Measurements from ENCODE around the gene CCR3. TPM values are rescaled to one million over a fixed set of nuclear protein-coding genes. Genes with fewer than 3 reads are reported as not detected.

The CCR3 gene
- total RNA-seq, 2 donors from 2014 or later: not detected

DNA sequence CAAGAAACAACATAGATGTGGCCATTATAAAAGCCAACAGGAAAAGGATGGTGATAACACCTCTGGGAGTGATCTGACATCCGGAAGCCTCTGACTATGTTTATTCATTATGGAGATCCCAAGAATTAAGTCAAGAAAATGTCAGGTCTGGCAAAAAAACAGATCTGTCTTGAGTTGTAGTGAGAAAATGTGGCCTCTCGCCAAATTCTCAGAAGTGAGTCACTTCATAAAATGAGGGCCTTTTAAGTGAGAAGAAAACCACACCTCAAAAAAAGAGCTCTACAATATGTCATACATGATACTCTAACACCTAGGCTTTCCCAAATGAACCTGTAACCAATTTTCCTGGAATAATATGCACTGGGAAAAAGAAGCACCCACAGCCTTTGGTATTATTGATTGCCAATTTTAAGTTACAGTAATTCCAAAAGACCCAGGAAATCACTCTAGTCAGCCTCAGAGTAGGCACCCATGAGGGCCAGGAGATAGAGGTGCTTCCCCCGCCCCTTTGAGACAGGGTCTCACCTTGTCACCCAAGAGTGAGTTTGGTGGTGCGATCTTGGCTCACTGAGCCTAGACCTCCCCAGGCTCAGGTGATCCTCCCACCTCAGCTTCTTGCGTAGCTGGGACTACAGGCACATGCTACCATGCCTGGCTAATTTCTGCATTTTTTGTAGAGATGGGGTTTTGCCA lies 38.0 kb downstream of the CCR3 start:
- H3K36me3 ChIP-seq: no peaks in the 10 kb centered on the region
- intact Hi-C loops (cut with DNase I): no loop called here
- H3K27me3 ChIP-seq (replicated peaks; ENCODE audit: insufficient read depth): no peaks in the 10 kb centered on the region
- H3K9me3 ChIP-seq: no peaks in the 10 kb centered on the region
- no peak overlapping the region for H3K4me3 ChIP-seq
- TF ChIP-seq POLR2AphosphoS5 (IDR thresholded peaks at IDR 0.05) (no peak), POLR2A (IDR thresholded peaks at IDR 0.05) (no peak)
- TF ChIP-seq, protein P1, sequence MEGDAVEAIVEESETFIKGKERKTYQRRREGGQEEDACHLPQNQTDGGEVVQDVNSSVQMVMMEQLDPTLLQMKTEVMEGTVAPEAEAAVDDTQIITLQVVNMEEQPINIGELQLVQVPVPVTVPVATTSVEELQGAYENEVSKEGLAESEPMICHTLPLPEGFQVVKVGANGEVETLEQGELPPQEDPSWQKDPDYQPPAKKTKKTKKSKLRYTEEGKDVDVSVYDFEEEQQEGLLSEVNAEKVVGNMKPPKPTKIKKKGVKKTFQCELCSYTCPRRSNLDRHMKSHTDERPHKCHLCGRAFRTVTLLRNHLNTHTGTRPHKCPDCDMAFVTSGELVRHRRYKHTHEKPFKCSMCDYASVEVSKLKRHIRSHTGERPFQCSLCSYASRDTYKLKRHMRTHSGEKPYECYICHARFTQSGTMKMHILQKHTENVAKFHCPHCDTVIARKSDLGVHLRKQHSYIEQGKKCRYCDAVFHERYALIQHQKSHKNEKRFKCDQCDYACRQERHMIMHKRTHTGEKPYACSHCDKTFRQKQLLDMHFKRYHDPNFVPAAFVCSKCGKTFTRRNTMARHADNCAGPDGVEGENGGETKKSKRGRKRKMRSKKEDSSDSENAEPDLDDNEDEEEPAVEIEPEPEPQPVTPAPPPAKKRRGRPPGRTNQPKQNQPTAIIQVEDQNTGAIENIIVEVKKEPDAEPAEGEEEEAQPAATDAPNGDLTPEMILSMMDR (IDR thresholded peaks at IDR 0.05): no peak
- H3K27ac ChIP-seq: no peak overlapping the region
- DNase-seq (ENCODE audit: low spot score): no peak
- 91% methylated on average over 5 of the region's 5 CpGs for WGBS
- no peaks in the 10 kb centered on the region for H3K4me1 ChIP-seq (replicated peaks)

DNA sequence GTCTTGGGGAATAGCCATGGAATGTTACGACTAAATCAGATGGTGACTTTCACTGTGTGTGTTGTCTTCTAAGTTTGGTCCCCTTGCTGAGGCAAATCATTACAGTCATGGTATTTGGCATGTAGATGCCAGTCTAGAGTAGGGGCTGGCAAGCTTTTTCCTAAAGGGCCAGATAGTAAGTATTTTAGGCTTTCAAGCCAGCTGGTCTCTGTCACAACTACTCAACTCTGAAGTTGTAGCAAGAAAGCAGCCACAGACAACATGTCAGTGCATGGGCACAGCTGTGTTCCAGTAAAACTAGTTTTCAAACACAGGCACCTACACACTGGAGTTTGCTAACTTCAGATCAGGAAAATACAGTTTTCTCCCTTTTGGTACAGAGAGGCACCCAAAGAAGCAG lies 39.3 kb downstream of the CCR3 start:
- TF ChIP-seq, protein P1 (IDR thresholded peaks at IDR 0.05): no peak
- Histone ChIP-seq H3K4me1 (replicated peaks) (no peaks in the 10 kb centered on the region), H3K27me3 (replicated peaks; ENCODE audit: insufficient read depth) (no peaks in the 10 kb centered on the region), H3K36me3 (no peaks in the 10 kb centered on the region), H3K9me3 (no peaks in the 10 kb centered on the region), H3K4me3 (no peak overlapping the region), H3K27ac (no peak overlapping the region)
- intact Hi-C loops (cut with DNase I): no loop called here
- no peak for DNase-seq (ENCODE audit: low spot score)
- 61% methylated on average over 1 of the region's 1 CpG for WGBS

DNA sequence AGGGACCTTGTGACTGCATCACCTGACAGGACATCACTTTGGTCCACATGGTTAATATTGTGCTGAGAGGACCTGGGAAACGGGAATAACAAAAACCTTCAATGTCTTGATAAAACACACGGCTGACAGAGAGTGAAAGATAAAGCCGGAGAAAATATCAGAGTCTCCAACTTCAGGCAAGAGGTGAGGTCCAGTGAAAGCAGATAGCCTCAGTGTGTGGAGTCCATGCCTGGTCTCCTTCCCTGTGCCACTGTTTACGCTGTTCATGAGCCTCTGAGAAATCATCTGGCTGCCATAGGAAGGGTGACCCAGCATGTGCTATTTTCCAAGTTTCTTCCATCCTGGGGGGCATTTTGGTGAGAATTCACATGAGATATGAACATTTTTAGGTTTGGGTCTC lies 39.8 kb downstream of the CCR3 start:
- H3K9me3 ChIP-seq: no peaks in the 10 kb centered on the region
- H3K36me3 ChIP-seq: no peaks in the 10 kb centered on the region
- TF ChIP-seq, protein P1 (IDR thresholded peaks at IDR 0.05): no peak
- TF ChIP-seq POLR2A (IDR thresholded peaks at IDR 0.05): no peak
- no peak for TF ChIP-seq POLR2AphosphoS5 (IDR thresholded peaks at IDR 0.05)
- DNase-seq (ENCODE audit: low spot score): no peak
- H3K4me3 ChIP-seq: no peak overlapping the region
- intact Hi-C loops (cut with DNase I): no loop called here
- WGBS: 50% methylated on average over 4 of the region's 4 CpGs
- H3K4me1 ChIP-seq (replicated peaks): no peaks in the 10 kb centered on the region
- H3K27ac ChIP-seq: no peak overlapping the region
- no peaks in the 10 kb centered on the region for H3K27me3 ChIP-seq (replicated peaks; ENCODE audit: insufficient read depth)

DNA sequence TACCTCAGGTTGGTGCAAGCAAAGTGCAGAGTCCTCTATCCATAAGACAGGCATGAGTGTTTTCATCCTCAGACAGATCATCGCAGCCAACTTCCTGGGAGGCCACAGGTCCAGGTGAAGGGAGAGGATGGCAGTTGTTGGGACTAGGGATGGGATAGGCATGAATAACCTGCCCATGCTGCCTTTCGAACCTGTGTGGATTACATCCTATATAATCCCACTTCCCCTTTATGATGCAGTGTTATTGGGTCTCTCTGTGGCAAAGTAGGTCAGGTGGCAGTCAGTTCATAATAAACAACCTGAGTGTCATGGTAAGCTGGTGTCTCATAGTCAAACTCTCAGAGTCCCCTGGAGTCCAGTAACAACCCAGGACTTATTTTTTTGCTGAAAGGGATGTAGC lies 40.4 kb downstream of the CCR3 start:
- H3K9me3 ChIP-seq: no peaks in the 10 kb centered on the region
- no peaks in the 10 kb centered on the region for H3K27me3 ChIP-seq (replicated peaks; ENCODE audit: insufficient read depth)
- H3K4me1 ChIP-seq (replicated peaks): no peaks in the 10 kb centered on the region
- intact Hi-C loops (cut with DNase I): no loop called here
- WGBS: 84% methylated on average over 2 of the region's 2 CpGs
- no peaks in the 10 kb centered on the region for H3K36me3 ChIP-seq
- DNase-seq (ENCODE audit: low spot score): no peak
- TF ChIP-seq POLR2A (IDR thresholded peaks at IDR 0.05) (no peak), POLR2AphosphoS5 (IDR thresholded peaks at IDR 0.05) (no peak)
- TF ChIP-seq, protein P1 (IDR thresholded peaks at IDR 0.05): no peak
- H3K27ac ChIP-seq: no peak overlapping the region
- H3K4me3 ChIP-seq: no peak overlapping the region

DNA sequence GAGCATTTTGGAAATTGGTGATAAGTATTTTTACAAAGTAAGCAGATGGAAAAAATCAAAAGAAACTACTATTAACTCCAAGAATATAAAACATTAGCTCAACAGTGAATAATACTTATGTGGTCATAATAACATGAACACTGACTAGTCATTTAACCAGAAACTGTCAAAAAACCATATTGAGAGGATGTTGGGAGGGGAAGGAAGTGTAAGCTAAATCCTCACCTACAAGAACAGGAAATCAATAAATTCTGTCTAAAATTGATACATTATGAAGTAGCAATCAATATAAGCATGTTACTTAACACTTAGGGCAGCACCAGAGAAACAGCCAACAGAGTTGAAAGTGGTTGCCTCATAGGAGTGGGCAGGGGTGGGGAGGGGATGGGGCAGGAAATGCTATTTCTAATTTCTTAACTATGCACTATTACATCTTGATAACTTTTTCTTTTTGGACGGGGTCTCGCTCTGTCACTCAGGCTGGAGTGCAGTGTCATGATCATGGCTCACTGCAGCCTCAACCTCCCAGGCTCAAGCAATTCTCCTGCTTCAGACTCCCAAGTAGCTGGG lies 41.7 kb downstream of the CCR3 start:
- no peaks in the 10 kb centered on the region for H3K9me3 ChIP-seq
- no peak for DNase-seq (ENCODE audit: low spot score)
- intact Hi-C loops (cut with DNase I): no loop called here
- no peak overlapping the region for H3K27ac ChIP-seq
- 82% methylated on average over 2 of the region's 2 CpGs for WGBS
- H3K4me3 ChIP-seq: no peak overlapping the region
- TF ChIP-seq, protein P1 (IDR thresholded peaks at IDR 0.05): no peak
- no peak for TF ChIP-seq POLR2A (IDR thresholded peaks at IDR 0.05)
- no peak for TF ChIP-seq POLR2AphosphoS5 (IDR thresholded peaks at IDR 0.05)
- H3K36me3 ChIP-seq: no peaks in the 10 kb centered on the region
- no peaks in the 10 kb centered on the region for H3K27me3 ChIP-seq (replicated peaks; ENCODE audit: insufficient read depth)
- no peaks in the 10 kb centered on the region for H3K4me1 ChIP-seq (replicated peaks)
